ENCODE data around the gene DHX35.

Gene DHX35

DNA sequence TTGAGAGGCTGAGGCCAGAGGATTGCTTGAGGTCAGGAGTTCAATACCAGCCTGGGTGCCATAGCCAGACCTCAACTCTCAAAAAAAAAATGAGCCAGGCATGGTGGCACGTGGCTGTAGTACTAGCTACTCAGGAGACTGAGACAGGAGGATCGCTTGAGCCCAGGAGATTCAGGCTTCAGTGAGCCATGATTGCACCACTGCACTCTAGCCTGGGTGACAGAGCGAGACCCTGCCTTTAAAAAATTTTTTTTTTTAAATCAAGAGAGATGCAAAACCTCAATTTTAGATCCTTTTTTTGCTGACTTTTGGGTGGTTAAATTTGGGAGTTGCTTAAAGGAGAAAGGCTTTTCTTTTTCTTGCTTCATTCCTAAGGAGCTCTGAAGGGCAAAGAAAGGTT is 70.9 kb downstream of the DHX35 start:
- Histone ChIP-seq H3K36me3 (ENCODE audit: insufficient read depth, low read length) (peaks cover 28% of the 10 kb centered on the region), H3K9ac (ENCODE audit: low read length) (no peak overlapping the region), H3K4me3 (ENCODE audit: low read depth in 1 of 2, low read length in 2 of 2) (no peak overlapping the region), H3K27me3 (ENCODE audit: control insufficient read depth in 1 of 2, insufficient read depth in 2 of 2, low read length in 2 of 2) (no peaks in the 10 kb centered on the region), H3K4me1 (ENCODE audit: insufficient read depth, low read length) (peaks cover 20% of the 10 kb centered on the region), H3K9me3 (ENCODE audit: low read length) (no peaks in the 10 kb centered on the region), H3K27ac (ENCODE audit: low read depth, low read length) (no peak overlapping the region)

DNA sequence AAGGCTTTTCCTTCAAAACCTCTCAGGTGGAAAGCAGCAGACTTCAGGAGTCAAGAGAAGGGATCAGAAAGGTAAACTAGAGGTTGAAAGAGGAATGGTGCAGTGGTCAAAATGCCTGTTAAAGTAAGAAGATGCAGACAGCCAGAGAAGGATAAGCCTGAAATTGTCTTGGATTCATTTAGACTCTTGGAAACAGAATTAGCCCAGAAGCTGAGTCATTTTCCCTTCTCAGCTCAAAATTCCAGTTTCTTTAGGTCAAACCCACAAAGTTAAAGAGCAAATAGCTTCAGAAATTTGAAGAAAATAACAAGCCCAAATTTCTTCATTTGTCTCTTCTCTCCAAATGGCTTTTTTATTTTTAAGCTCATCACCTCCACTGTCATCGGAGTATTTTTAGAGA is 73.9 kb downstream of the DHX35 start:
- Histone ChIP-seq H3K4me1 (ENCODE audit: insufficient read depth, low read length) (peaks cover 31% of the 10 kb centered on the region), H3K27ac (ENCODE audit: low read depth, low read length) (peak overlapping the region; percentile 53), H3K4me3 (ENCODE audit: low read depth in 1 of 2, low read length in 2 of 2) (no peak overlapping the region), H3K9ac (ENCODE audit: low read length) (no peak overlapping the region), H3K36me3 (ENCODE audit: insufficient read depth, low read length) (peaks cover 44% of the 10 kb centered on the region), H3K27me3 (ENCODE audit: control insufficient read depth in 1 of 2, insufficient read depth in 2 of 2, low read length in 2 of 2) (no peaks in the 10 kb centered on the region), H3K9me3 (ENCODE audit: low read length) (no peaks in the 10 kb centered on the region)

DNA sequence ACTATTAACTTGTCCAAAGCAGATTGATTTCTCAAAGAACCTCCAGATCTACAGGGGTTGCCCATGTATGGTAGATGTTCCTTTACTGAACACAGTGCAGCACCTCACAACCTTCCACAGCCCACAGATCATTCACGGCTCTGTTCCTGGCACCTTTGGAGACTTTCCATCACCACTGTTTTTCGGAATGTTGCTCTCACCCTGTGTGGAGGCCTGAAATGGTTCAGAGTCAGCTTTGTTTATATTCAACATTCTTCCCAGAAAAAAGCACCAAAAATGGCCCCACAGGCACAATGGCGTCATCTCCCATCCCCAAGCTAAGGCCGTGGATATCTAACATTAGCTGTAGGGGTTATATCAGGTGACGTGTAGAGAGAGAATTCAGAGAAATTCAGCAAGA is 74.7 kb downstream of the DHX35 start:
- Histone ChIP-seq H3K27me3 (ENCODE audit: control insufficient read depth in 1 of 2, insufficient read depth in 2 of 2, low read length in 2 of 2) (no peaks in the 10 kb centered on the region), H3K4me3 (ENCODE audit: low read depth in 1 of 2, low read length in 2 of 2) (no peak overlapping the region), H3K27ac (ENCODE audit: low read depth, low read length) (peak overlapping the region; percentile 16), H3K4me1 (ENCODE audit: insufficient read depth, low read length) (peaks cover 31% of the 10 kb centered on the region), H3K9me3 (ENCODE audit: low read length) (no peaks in the 10 kb centered on the region), H3K36me3 (ENCODE audit: insufficient read depth, low read length) (peaks cover 43% of the 10 kb centered on the region), H3K9ac (ENCODE audit: low read length) (no peak overlapping the region)

DNA sequence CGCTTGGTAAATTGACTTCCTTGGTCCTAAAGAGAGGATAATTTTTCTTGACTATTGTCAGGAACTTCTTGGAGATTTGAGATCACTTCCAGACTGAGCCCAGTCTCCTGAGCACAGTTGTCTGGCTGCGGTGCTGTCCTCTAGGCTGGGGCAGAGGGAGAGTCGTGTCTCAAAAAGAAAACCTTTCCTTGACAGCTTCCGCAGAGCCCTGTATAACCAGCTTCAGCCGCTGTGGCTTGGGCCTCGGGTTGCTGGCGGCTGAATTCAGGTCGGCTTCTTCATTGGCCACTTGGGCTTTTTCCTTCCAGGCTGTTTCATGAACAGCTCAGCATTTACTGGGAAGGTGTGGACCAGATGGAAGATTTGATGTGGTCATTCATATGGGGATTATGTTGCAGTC is 75.9 kb downstream of the DHX35 start:
- no peak overlapping the region for H3K9ac ChIP-seq (ENCODE audit: low read length)
- H3K4me1 ChIP-seq (ENCODE audit: insufficient read depth, low read length) = peaks cover 31% of the 10 kb centered on the region
- H3K36me3 ChIP-seq (ENCODE audit: insufficient read depth, low read length) = peaks cover 43% of the 10 kb centered on the region
- H3K27me3 ChIP-seq (ENCODE audit: control insufficient read depth in 1 of 2, insufficient read depth in 2 of 2, low read length in 2 of 2) = no peaks in the 10 kb centered on the region
- peak overlapping the region; percentile 16 for H3K27ac ChIP-seq (ENCODE audit: low read depth, low read length)
- no peak overlapping the region for H3K4me3 ChIP-seq (ENCODE audit: low read depth in 1 of 2, low read length in 2 of 2)
- H3K9me3 ChIP-seq (ENCODE audit: low read length) = no peaks in the 10 kb centered on the region

DNA sequence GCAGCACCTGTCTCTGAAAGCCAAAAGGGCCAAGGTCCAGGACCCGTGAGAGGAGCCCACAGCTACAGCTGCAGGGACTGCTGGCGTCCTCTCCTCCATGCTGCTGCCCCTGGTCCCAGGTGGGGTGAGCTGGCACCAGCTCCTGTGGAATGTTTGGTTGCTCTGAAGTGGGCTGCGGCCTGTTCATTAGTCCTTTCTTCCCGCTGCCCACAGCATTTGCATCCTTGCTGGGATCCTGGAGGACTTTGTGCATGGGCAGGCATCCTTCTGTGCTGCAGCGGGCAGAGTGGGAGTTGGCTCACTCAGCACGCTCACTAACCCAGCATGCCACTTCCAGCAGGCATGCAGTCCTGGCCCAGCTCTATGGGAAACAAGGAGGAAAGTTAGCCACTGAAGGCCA is 76.4 kb downstream of the DHX35 start:
- Histone ChIP-seq H3K36me3 (ENCODE audit: insufficient read depth, low read length) (peaks cover 39% of the 10 kb centered on the region), H3K4me1 (ENCODE audit: insufficient read depth, low read length) (peaks cover 31% of the 10 kb centered on the region), H3K9ac (ENCODE audit: low read length) (no peak overlapping the region), H3K27ac (ENCODE audit: low read depth, low read length) (no peak overlapping the region), H3K27me3 (ENCODE audit: control insufficient read depth in 1 of 2, insufficient read depth in 2 of 2, low read length in 2 of 2) (no peaks in the 10 kb centered on the region), H3K4me3 (ENCODE audit: low read depth in 1 of 2, low read length in 2 of 2) (no peak overlapping the region), H3K9me3 (ENCODE audit: low read length) (no peaks in the 10 kb centered on the region)

DNA sequence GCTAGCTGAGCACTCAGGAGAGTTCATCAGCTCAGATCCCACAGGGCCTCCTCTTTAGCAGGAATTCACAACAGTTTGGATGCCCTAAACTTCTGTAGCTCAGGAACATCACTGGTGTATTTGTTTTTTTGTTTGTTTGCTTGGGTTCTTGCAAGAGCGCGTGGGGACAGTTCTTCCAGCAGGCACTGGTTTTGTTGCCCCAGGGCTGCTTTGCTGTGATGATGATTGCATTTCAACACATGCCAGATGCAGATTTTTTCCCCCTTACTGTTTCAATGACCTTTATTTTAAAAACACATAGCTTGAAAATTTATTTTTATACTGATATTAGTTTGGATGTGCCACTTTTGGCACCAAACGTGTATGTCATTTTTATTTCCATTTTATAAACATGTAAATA is 77.1 kb downstream of the DHX35 start:
- no peak overlapping the region for H3K9ac ChIP-seq (ENCODE audit: low read length)
- H3K4me1 ChIP-seq (ENCODE audit: insufficient read depth, low read length) = peaks cover 31% of the 10 kb centered on the region
- no peak overlapping the region for H3K27ac ChIP-seq (ENCODE audit: low read depth, low read length)
- H3K36me3 ChIP-seq (ENCODE audit: insufficient read depth, low read length) = peaks cover 33% of the 10 kb centered on the region
- H3K27me3 ChIP-seq (ENCODE audit: control insufficient read depth in 1 of 2, insufficient read depth in 2 of 2, low read length in 2 of 2) = no peaks in the 10 kb centered on the region
- no peak overlapping the region for H3K4me3 ChIP-seq (ENCODE audit: low read depth in 1 of 2, low read length in 2 of 2)
- H3K9me3 ChIP-seq (ENCODE audit: low read length) = no peaks in the 10 kb centered on the region

DNA sequence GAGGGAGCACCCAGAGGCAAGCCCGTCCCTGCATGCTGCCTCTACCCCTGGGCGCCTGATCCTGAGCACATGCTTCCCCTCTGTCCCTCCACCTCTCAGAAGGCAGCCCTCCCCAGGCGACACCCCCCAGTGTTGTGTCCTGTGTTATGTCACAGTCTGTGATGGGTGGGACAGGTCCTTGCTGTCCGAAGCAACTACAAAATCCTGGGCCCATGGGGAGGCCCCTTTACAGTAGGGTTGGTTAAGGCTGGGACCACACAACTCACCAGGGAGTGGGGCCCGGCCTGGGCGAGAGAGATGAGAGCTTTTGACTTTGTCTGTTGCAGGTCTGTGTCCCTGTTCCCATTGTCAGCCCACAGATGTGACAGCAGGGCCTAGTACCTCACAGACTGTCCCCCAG is 78.0 kb downstream of the DHX35 start:
- no peaks in the 10 kb centered on the region for H3K27me3 ChIP-seq (ENCODE audit: control insufficient read depth in 1 of 2, insufficient read depth in 2 of 2, low read length in 2 of 2)
- H3K9ac ChIP-seq (ENCODE audit: low read length) = no peak overlapping the region
- peaks cover 29% of the 10 kb centered on the region for H3K36me3 ChIP-seq (ENCODE audit: insufficient read depth, low read length)
- peaks cover 31% of the 10 kb centered on the region for H3K4me1 ChIP-seq (ENCODE audit: insufficient read depth, low read length)
- peak overlapping the region; percentile 9 for H3K27ac ChIP-seq (ENCODE audit: low read depth, low read length)
- H3K9me3 ChIP-seq (ENCODE audit: low read length) = no peaks in the 10 kb centered on the region
- H3K4me3 ChIP-seq (ENCODE audit: low read depth in 1 of 2, low read length in 2 of 2) = no peak overlapping the region

DNA sequence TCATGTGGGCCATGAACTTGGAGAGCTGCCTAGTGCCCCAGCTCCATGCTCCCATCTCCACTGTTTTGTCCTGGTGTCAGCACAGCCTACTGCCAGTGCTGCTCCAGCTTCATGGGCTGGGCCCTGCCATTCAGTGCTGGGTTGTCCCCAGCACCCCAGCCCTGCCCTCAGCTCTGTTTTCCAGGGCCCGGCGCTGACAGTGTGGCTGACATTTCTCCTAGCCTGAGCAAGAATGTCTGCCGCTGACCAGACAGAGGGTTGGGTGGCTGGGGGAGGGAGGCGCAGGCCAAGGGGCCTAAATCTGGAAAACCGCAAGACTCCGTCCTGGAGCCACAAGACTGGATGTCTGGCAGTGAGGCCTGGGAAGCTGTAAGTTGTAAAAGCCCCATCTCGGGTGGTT is 78.9 kb downstream of the DHX35 start:
- Histone ChIP-seq H3K4me1 (ENCODE audit: insufficient read depth, low read length) (peaks cover 24% of the 10 kb centered on the region), H3K27me3 (ENCODE audit: control insufficient read depth in 1 of 2, insufficient read depth in 2 of 2, low read length in 2 of 2) (no peaks in the 10 kb centered on the region), H3K27ac (ENCODE audit: low read depth, low read length) (peak overlapping the region; percentile 30), H3K9ac (ENCODE audit: low read length) (no peak overlapping the region), H3K4me3 (ENCODE audit: low read depth in 1 of 2, low read length in 2 of 2) (no peak overlapping the region), H3K9me3 (ENCODE audit: low read length) (no peaks in the 10 kb centered on the region), H3K36me3 (ENCODE audit: insufficient read depth, low read length) (peaks cover 24% of the 10 kb centered on the region)

DNA sequence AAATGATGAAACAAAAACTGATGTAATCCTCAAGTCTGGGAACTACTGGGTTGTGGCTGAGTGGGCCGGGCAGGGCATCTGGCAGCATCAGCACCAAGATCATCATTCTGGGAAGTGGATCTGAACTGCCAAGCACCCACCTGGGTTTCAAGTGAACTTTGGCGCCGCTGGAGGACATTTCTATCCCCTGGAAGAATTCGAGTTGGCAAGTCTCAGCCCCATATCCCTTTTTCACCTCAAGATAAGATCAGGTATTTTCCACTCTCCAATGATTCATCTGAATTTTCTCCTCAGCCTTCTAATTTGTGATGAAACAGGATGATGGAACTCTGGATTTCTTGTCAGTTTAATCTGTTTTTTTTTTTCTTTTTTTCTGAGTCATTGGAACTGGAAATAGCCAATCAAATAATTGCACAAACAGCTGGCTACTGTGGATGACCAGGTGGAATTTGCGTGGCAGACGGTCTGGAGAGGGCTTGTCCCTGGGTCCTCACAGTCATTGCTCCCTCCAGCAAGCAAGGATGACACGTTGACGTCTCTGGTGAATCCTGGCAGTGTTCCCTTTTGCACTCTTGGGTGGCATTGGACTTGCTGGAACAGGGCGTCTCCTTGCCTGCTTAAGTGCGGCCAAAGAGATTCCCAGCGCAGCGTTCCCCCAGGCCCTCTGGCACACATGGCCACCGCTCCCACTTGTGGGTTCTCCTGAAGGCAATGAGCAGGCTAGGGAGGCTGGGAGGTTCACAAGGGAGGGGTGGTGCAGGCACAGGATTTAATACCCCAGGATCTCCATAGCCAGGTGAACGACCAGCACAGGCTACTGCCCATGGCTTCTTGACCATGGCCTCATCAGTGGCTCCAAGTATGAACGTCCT is 80.4 kb downstream of the DHX35 start:
- H3K27me3 ChIP-seq (ENCODE audit: control insufficient read depth in 1 of 2, insufficient read depth in 2 of 2, low read length in 2 of 2) = no peaks in the 10 kb centered on the region
- peaks cover 11% of the 10 kb centered on the region for H3K4me1 ChIP-seq (ENCODE audit: insufficient read depth, low read length)
- peaks cover 24% of the 10 kb centered on the region for H3K36me3 ChIP-seq (ENCODE audit: insufficient read depth, low read length)
- no peak overlapping the region for H3K27ac ChIP-seq (ENCODE audit: low read depth, low read length)
- no peak overlapping the region for H3K9ac ChIP-seq (ENCODE audit: low read length)
- no peaks in the 10 kb centered on the region for H3K9me3 ChIP-seq (ENCODE audit: low read length)
- H3K4me3 ChIP-seq (ENCODE audit: low read depth in 1 of 2, low read length in 2 of 2) = no peak overlapping the region

DNA sequence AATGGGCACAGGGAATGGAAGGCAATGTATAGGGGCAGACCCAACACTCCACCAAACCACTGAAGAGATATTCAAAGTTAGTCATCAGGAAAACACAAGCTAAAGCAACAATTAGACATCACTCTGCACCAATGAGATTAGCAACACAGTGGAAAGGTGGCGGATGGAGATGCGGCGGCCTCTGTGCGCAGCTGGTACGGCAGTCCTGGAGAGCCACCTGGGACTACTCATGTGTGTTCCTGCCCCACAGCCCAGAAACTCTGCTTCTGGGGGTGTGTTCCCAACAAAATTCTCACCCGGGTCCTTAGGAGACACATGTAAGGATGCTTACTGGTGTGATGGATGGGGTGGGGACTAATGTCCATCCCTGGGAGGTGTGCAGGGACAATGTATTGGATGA is 82.4 kb downstream of the DHX35 start:
- Histone ChIP-seq H3K9ac (ENCODE audit: low read length) (no peak overlapping the region), H3K9me3 (ENCODE audit: low read length) (no peaks in the 10 kb centered on the region), H3K27ac (ENCODE audit: low read depth, low read length) (no peak overlapping the region), H3K4me1 (ENCODE audit: insufficient read depth, low read length) (peaks cover 8% of the 10 kb centered on the region), H3K4me3 (ENCODE audit: low read depth in 1 of 2, low read length in 2 of 2) (no peak overlapping the region), H3K27me3 (ENCODE audit: control insufficient read depth in 1 of 2, insufficient read depth in 2 of 2, low read length in 2 of 2) (no peaks in the 10 kb centered on the region), H3K36me3 (ENCODE audit: insufficient read depth, low read length) (peaks cover 14% of the 10 kb centered on the region)

DNA sequence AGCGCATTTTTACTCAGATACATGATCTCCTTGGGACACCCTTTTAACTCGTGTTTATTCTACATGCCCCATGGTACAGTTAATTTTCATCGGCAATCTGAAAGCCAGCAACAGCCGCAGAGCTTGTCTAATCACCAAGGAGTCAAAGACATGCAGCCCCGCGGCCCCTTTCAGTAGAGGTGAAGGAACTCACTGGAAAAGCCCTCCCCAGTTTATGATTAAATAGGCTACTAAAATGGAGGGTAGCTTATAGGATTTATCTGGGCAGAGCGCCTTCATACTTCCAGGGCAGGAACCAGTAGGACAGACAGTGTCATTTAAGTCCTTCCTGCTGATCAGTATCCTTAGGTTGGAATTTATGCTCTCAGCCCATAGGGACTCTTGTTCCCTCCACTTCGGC is 83.5 kb downstream of the DHX35 start:
- Histone ChIP-seq H3K27ac (ENCODE audit: low read depth, low read length) (no peak overlapping the region), H3K4me1 (ENCODE audit: insufficient read depth, low read length) (peaks cover 10% of the 10 kb centered on the region), H3K9ac (ENCODE audit: low read length) (no peak overlapping the region), H3K27me3 (ENCODE audit: control insufficient read depth in 1 of 2, insufficient read depth in 2 of 2, low read length in 2 of 2) (no peaks in the 10 kb centered on the region), H3K36me3 (ENCODE audit: insufficient read depth, low read length) (peaks cover 3% of the 10 kb centered on the region), H3K9me3 (ENCODE audit: low read length) (no peaks in the 10 kb centered on the region), H3K4me3 (ENCODE audit: low read depth in 1 of 2, low read length in 2 of 2) (no peak overlapping the region)

DNA sequence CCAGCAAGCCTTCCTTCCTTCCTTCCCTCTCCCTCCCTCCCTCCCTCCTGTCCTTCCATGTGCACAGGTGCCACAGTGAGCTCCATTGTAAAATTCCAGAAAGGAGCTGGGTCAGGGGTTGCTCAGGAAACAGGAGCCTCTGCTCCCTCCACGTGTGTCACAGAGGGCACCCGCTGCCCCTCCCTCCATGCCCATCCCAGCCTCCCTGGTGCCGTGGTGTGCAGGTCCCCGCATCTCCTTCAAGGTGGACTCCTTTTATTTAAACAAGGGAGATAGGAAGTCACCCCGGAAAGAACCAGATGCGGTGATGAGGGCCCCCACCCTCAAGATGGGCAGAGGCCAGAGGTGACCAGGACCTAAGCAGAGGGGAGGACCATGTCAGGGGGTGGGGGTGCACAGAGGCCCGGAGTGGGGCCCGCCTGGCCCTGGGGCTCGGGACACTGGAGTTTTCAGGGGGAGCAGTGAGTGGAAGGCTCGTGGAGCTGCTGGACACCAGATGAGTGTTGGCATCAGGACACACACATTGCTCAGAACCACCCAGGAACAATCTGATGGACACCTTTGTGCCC is 85.4 kb downstream of the DHX35 start:
- H3K9me3 ChIP-seq (ENCODE audit: low read length) = no peaks in the 10 kb centered on the region
- H3K27me3 ChIP-seq (ENCODE audit: control insufficient read depth in 1 of 2, insufficient read depth in 2 of 2, low read length in 2 of 2) = no peaks in the 10 kb centered on the region
- H3K4me3 ChIP-seq (ENCODE audit: low read depth in 1 of 2, low read length in 2 of 2) = no peak overlapping the region
- H3K4me1 ChIP-seq (ENCODE audit: insufficient read depth, low read length) = peaks cover 12% of the 10 kb centered on the region
- H3K36me3 ChIP-seq (ENCODE audit: insufficient read depth, low read length) = no peaks in the 10 kb centered on the region
- H3K9ac ChIP-seq (ENCODE audit: low read length) = no peak overlapping the region
- H3K27ac ChIP-seq (ENCODE audit: low read depth, low read length) = no peak overlapping the region
